ENCODE data around the gene GFPT1. TPM values are rescaled to one million over a fixed set of nuclear protein-coding genes. Genes with fewer than 3 reads are reported as not detected.
"Not testable (repeated sequence)": the region's sequence is repeated elsewhere in the genome, so short reads cannot be mapped to it uniquely, and the experiment has no call there.

The GFPT1 gene
- total RNA-seq, 6 experiments from 2014 or later, result 74.6 to 106 (median 88.4) TPM

GRCh38 chr2:69424419-69424818, 37.4 kb upstream of the GFPT1 start:
- H3K4me3 Mint-ChIP-seq, result no peak overlapping the region
- H3K27me3 Mint-ChIP-seq (ENCODE audit: insufficient read depth), result no peaks in the 10 kb centered on the region
- H3K27ac Mint-ChIP-seq, result no peak overlapping the region
- H3K4me1 Mint-ChIP-seq (ENCODE audit: low read depth), result no peaks in the 10 kb centered on the region
- H3K36me3 Mint-ChIP-seq (ENCODE audit: low read depth), result peaks cover 8% of the 10 kb centered on the region; the same call in 1 of the 2 replicates
- H3K9me3 Mint-ChIP-seq, result no peaks in the 10 kb centered on the region
- no peak for TF ChIP-seq CTCF (IDR thresholded peaks at IDR 0.05)
- no peak for DNase-seq

DNA sequence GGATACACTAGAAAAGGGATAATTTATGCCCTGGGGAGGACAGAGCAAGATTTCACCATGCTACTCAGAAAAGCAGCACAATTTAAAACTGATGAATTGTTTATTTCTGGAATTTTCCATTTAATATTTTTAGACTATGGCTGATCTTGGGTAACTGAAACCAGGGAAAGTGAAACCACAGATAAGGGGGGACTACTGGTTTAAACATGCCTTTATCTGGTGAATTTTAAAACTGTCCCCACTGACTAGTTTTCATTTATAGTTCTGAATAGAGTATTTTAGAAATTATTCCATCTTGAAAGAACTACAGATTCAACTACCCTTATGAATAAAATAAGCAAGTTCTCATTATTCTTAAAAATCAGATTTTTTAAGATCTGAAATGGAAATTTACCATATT, 35.2 kb upstream of the GFPT1 start:
- H3K36me3 Mint-ChIP-seq (ENCODE audit: low read depth), result peaks cover 5% of the 10 kb centered on the region; the same call in 1 of the 2 replicates
- no peaks in the 10 kb centered on the region for H3K27me3 Mint-ChIP-seq (ENCODE audit: insufficient read depth)
- no peaks in the 10 kb centered on the region for H3K4me1 Mint-ChIP-seq (ENCODE audit: low read depth)
- no peak for TF ChIP-seq CTCF (IDR thresholded peaks at IDR 0.05)
- no peak overlapping the region for H3K4me3 Mint-ChIP-seq
- H3K9me3 Mint-ChIP-seq, result no peaks in the 10 kb centered on the region
- no peak for DNase-seq
- H3K27ac Mint-ChIP-seq, result no peak overlapping the region

GRCh38 chr2:69419111-69419510, 32.1 kb upstream of the GFPT1 start:
- H3K27me3 Mint-ChIP-seq (ENCODE audit: insufficient read depth); H3K27ac Mint-ChIP-seq; H3K4me3 Mint-ChIP-seq; H3K4me1 Mint-ChIP-seq (ENCODE audit: low read depth); H3K36me3 Mint-ChIP-seq (ENCODE audit: low read depth); DNase-seq; H3K9me3 Mint-ChIP-seq: not testable (repeated sequence)

- no peak for DNase-seq
- Mint-ChIP-seq H3K4me3 (no peak overlapping the region), H3K36me3 (ENCODE audit: low read depth) (peaks cover 5% of the 10 kb centered on the region; the same call in 1 of the 2 replicates), H3K9me3 (no peaks in the 10 kb centered on the region), H3K27me3 (ENCODE audit: insufficient read depth) (no peaks in the 10 kb centered on the region), H3K4me1 (ENCODE audit: low read depth) (no peaks in the 10 kb centered on the region), H3K27ac (no peak overlapping the region)
- no peak for TF ChIP-seq CTCF (IDR thresholded peaks at IDR 0.05)
These were observed 29.1 kb upstream of the GFPT1 start for GRCh38 chr2:69416147-69416546.

DNA sequence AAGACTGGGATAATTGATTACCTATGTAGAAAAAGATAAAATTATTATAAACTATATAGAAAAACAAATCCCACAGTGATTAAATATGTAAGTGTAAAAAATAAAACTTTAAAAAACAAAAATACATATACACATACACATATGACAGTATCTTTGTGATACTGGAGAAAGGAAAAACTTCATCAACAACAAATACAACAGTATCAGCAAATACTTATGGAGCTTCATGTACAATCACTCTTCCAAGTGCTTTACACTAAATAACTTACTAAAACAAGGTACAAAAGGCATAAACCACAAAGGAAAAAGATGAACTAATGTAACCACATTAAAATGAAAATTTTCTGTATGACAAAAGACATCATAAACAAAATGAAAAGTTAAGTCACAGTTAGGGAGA, 24.1 kb upstream of the GFPT1 start:
- Mint-ChIP-seq H3K4me3 (no peak overlapping the region), H3K27me3 (ENCODE audit: insufficient read depth) (no peaks in the 10 kb centered on the region), H3K27ac (no peak overlapping the region), H3K4me1 (ENCODE audit: low read depth) (no peaks in the 10 kb centered on the region), H3K36me3 (ENCODE audit: low read depth) (peaks cover 13% of the 10 kb centered on the region), H3K9me3 (no peaks in the 10 kb centered on the region)
- DNase-seq, result no peak
- no peak for TF ChIP-seq CTCF (IDR thresholded peaks at IDR 0.05)

- no peak for TF ChIP-seq CTCF (IDR thresholded peaks at IDR 0.05)
- no peak for DNase-seq
- Mint-ChIP-seq H3K4me1 (ENCODE audit: low read depth) (no peaks in the 10 kb centered on the region), H3K36me3 (ENCODE audit: low read depth) (peaks cover 40% of the 10 kb centered on the region), H3K27ac (no peak overlapping the region), H3K27me3 (ENCODE audit: insufficient read depth) (no peaks in the 10 kb centered on the region), H3K4me3 (no peak overlapping the region), H3K9me3 (no peaks in the 10 kb centered on the region)
These were observed 18.3 kb upstream of the GFPT1 start for GRCh38 chr2:69405306-69405705.
